AG04450 (cell line): ENCODE results near the gene OR10J1. TPM values are rescaled to one million over a fixed set of nuclear protein-coding genes. Genes with fewer than 3 reads are reported as not detected.

Source experiments
- CTCF ChIA-PET: fragments of 300-600, 350-600 bp; formaldehyde crosslinking; extraction: SDS; loops from one replicate; lab custom pipeline; 2022; ENCODE audit warnings: antibody characterized with exemption, inconsistent platforms; lab: Charles Lee
- POLR2A ChIA-PET: fragments of 350-600 bp; formaldehyde crosslinking; extraction: SDS; loops from one replicate; lab custom pipeline; 2021; ENCODE audit warnings: antibody characterized with exemption, inconsistent platforms; lab: Yijun Ruan, JAX
- DNase-seq: peaks from one replicate; pipeline ENCODE4 v3.0.0-alpha.2; 2011; ENCODE audit warnings: low read depth, low spot score
- H3K27ac ChIP-seq: one replicate; pipeline ENCODE4 v1.5.1; 2012; ENCODE audit warnings: low read depth, low read length, control low read depth
- H3K27me3 ChIP-seq: one replicate; pipeline ENCODE4 v1.6.0; 2012; ENCODE audit warnings: low read length; ENCODE audit not compliant: control insufficient read depth, insufficient read depth
- H3K4me3 ChIP-seq: 2 replicates; pipeline ENCODE4 v1.5.1; 2011; ENCODE audit warnings: mild to moderate bottlenecking, low read depth, low read length, control low read depth
- H3K9me3 ChIP-seq: 2 replicates; pipeline ENCODE4 v1.5.1; 2012; ENCODE audit warnings: low read length; ENCODE audit not compliant: control insufficient read depth, insufficient read depth
- CTCF ChIP-seq: IDR thresholded peaks from 2 replicates; pipeline ENCODE4 v1.5.1; 2011; ENCODE audit warnings: low read depth, low read length, control low read depth, inconsistent platforms
- polyA minus RNA-seq: library from RNA; depleted of rRNA, polyadenylated mRNA; stranded (reverse); fragments of >200 nt; gene quantifications from 2 replicates; pipeline ENCODE4 v1.2.3, GENCODE V29; 2011; rRNA and poly(A)+ RNA removed
- polyA plus RNA-seq: library from polyadenylated mRNA; depleted of rRNA; stranded (reverse); fragments of >200 nt; gene quantifications from 2 replicates; pipeline ENCODE4 v1.2.3, GENCODE V29; 2011; rRNA removed

The OR10J1 gene
- polyA plus RNA-seq, result not detected in 2 replicates
- not detected in 2 replicates for polyA minus RNA-seq

GRCh38 chr1:159439422-159439821 is at the start of gene OR10J1:
Gene OR10J1, plus strand, starts transcription at chr1:159439722. Its CDS starts 70 bp downstream, at chr1:159439792.
- H3K27ac ChIP-seq, result no peak within 1 kb of the TSS
- CTCF ChIA-PET, result no interaction called here
- TF ChIP-seq CTCF, result no peak
- POLR2A ChIA-PET, result no interaction called here
- peaks cover 6% of the 10 kb centered on the region; the same call in 1 of the 2 replicates for H3K9me3 ChIP-seq
- no peaks in the 10 kb centered on the region for H3K27me3 ChIP-seq
- no peak for DNase-seq
- no peak within 1 kb of the TSS for H3K4me3 ChIP-seq

GRCh38 chr1:159406821-159407220 is 32.7 kb upstream of the OR10J1 start:
- no peaks in the 10 kb centered on the region for H3K27me3 ChIP-seq
- CTCF ChIA-PET, result no interaction called here
- POLR2A ChIA-PET, result no interaction called here
- no peak overlapping the region for H3K4me3 ChIP-seq
- no peak overlapping the region for H3K27ac ChIP-seq
- DNase-seq, result no peak
- H3K9me3 ChIP-seq, result peaks cover 3% of the 10 kb centered on the region; the same call in 1 of the 2 replicates
- no peak for TF ChIP-seq CTCF

- no peaks in the 10 kb centered on the region for H3K27me3 ChIP-seq
- TF ChIP-seq CTCF, result no peak
- ChIA-PET POLR2A (no interaction called here), CTCF (no interaction called here)
- H3K27ac ChIP-seq, result no peak overlapping the region
- no peak overlapping the region for H3K4me3 ChIP-seq
- peaks cover 3% of the 10 kb centered on the region; the same call in 1 of the 2 replicates for H3K9me3 ChIP-seq
- DNase-seq, result no peak
These were observed 30.6 kb upstream of the OR10J1 start for GRCh38 chr1:159408862-159409400.

- TF ChIP-seq CTCF, result no peak
- Histone ChIP-seq H3K4me3 (no peak overlapping the region), H3K27me3 (no peaks in the 10 kb centered on the region), H3K27ac (no peak overlapping the region), H3K9me3 (peaks cover 16% of the 10 kb centered on the region; the same call in 1 of the 2 replicates)
- ChIA-PET POLR2A (no interaction called here), CTCF (no interaction called here)
- no peak for DNase-seq
These were observed 17.7 kb upstream of the OR10J1 start for GRCh38 chr1:159421821-159422220.

GRCh38 chr1:159428536-159428935 is 11.0 kb upstream of the OR10J1 start:
- POLR2A ChIA-PET, result no interaction called here
- H3K27me3 ChIP-seq, result no peaks in the 10 kb centered on the region

More at GRCh38 chr1:159428536-159428935, 11.0 kb upstream of the OR10J1 start:
- CTCF ChIA-PET, result no interaction called here
- TF ChIP-seq CTCF, result no peak
- H3K4me3 ChIP-seq, result no peak overlapping the region
- no peak for DNase-seq
- H3K9me3 ChIP-seq, result peaks cover 3% of the 10 kb centered on the region; the same call in 1 of the 2 replicates
- no peak overlapping the region for H3K27ac ChIP-seq
